ENCODE data around the gene PLXNA4.

GRCh38 chr7:132095111-132095765 is 481.0 kb downstream of the PLXNA4 start:
- TF ChIP-seq POLR2A (IDR thresholded peaks at IDR 0.05; ENCODE audit: low read depth, low read length) (no peak), TAF1 (IDR thresholded peaks at IDR 0.05; ENCODE audit: borderline replicate concordance, low read depth, low read length) (no peak), POLR2AphosphoS5 (IDR thresholded peaks at IDR 0.05; ENCODE audit: low read depth, low read length) (no peak)

Measured in GM12892 (cell line).